ENCODE data around the gene MST1.

Gene MST1

GRCh38 chr3:49666592-49666991 is 22.7 kb downstream of the MST1 start:
- DNase-seq (ENCODE audit: low spot score) = no peak
- no peak for TF ChIP-seq CTCF (IDR thresholded peaks at IDR 0.05; ENCODE audit: extremely low read depth, missing control alignments)

GRCh38 chr3:49665822-49666519 is 23.3 kb downstream of the MST1 start:
- no peak for TF ChIP-seq CTCF (IDR thresholded peaks at IDR 0.05; ENCODE audit: extremely low read depth, missing control alignments)
- no peak for DNase-seq (ENCODE audit: low spot score)

GRCh38 chr3:49664300-49664699 is 25.0 kb downstream of the MST1 start:
- no peak for TF ChIP-seq CTCF (IDR thresholded peaks at IDR 0.05; ENCODE audit: extremely low read depth, missing control alignments)
- DNase-seq (ENCODE audit: low spot score) = no peak

- DNase-seq (ENCODE audit: low spot score) = no peak
- TF ChIP-seq CTCF (IDR thresholded peaks at IDR 0.05; ENCODE audit: extremely low read depth, missing control alignments) = no peak
Observed at GRCh38 chr3:49663831-49664230, 25.4 kb downstream of the MST1 start.

- DNase-seq (ENCODE audit: low spot score) = no peak
- TF ChIP-seq CTCF (IDR thresholded peaks at IDR 0.05; ENCODE audit: extremely low read depth, missing control alignments) = no peak
Observed at GRCh38 chr3:49662720-49663413, 26.4 kb downstream of the MST1 start.

GRCh38 chr3:49662021-49662420 is 27.3 kb downstream of the MST1 start:
- no peak for DNase-seq (ENCODE audit: low spot score)
- no peak for TF ChIP-seq CTCF (IDR thresholded peaks at IDR 0.05; ENCODE audit: extremely low read depth, missing control alignments)

GRCh38 chr3:49661281-49661680 is 28.0 kb downstream of the MST1 start:
- DNase-seq (ENCODE audit: low spot score) = no peak
- no peak for TF ChIP-seq CTCF (IDR thresholded peaks at IDR 0.05; ENCODE audit: extremely low read depth, missing control alignments)
